DMS114 treated with DMSO at 0.1 percent for 48 hours (cell line): ENCODE data around the gene ARFRP1.
"Not testable (repeated sequence)": the region's sequence is repeated elsewhere in the genome, so short reads cannot be mapped to it uniquely, and the experiment has no call there.

ENCODE experiments used
- DNase-seq: peaks from one replicate; lab custom pipeline; 2025; ENCODE audit not compliant: unreplicated experiment; lab: John Stamatoyannopoulos, UW

ARFRP1 gene

DNA sequence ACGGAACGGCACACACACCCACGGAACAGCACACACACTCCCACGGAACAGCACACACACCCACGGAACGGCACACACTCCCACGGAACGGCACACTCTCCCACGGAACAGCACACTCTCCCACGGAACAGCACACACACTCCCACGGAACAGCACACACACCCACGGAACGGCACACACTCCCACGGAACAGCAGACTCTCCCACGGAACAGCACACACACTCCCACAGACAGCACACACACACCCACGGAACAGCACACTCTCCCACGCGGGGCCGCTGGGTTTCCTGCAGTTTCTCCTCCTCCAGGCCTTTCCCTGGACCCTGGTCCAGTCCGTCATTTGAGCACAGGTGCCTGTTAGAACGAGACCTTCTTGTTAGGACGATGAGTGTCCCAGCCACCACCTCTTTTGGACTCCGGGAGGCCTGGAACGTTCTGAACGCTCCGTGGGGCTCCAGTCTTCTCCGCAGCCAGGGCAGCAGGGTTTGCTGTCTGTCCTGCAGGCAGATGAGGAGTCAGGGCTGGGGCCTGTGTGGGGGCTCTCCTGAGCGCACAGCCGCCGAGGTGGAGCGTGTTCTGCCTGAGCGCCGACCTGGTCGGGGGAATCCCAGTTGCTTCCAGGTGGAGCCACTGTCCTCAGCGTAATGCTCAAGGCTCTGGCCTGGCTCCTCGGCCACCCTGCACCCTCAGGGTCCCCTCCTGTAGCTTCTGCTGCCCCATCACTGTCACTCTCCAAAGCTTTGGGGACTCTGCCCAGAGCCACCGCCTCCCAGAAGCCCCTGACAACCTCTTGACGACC, 28.9 kb downstream of the ARFRP1 start:
- DNase-seq = no peak

DNA sequence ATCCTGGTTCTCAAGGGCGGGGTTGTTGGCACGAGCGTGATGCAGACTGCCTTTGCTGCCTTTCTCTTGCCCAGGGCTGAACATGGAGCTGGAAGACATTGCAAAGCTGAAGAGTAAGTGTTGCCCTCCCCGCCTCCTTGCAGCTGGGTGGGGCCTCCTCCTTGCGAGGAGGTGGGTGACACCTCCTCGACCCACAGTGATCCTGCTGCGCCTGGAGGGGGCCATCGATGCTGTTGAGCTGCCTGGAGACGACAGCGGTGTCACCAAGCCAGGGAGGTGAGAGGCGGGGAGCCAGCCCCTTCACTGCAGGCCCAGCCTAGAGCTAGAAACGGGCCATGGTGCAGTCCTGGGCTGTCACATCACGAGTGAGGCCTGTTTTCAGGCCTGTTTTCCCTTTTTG, 29.7 kb downstream of the ARFRP1 start:
- DNase-seq = no peak

DNA sequence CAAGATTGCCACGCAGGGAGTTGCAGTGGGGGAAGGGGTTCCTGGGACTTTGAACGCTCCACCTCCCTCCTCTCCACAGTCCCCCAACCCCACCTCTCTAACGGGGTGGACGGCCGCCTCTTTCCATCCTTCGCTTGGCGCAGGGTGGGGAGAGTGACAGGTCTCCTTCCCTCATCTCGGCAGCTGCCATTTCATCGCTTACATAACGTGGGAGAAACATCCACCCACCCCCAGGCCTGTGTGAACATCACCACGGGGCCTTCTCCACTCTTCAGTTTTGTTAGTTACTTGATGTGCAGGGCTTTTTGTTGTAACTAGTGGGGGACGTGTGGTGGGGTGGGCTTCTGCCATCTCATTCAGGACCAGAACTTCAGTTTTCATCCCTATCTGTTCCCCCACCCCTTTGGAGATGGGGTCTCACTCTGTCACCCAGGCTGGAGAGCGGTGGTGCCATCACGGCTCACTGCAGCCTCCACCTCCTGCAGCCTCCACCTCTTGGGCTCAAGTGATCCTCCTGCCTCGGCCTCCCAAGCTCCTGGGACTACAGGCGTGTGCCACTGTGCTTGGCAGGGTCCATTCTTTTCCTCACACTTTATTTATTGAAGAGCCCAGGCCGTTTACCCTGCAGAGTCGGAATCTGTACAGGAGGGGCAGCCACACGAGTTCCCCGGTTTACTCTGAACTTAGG, 32.0 kb downstream of the ARFRP1 start:
- DNase-seq = no peak

DNA sequence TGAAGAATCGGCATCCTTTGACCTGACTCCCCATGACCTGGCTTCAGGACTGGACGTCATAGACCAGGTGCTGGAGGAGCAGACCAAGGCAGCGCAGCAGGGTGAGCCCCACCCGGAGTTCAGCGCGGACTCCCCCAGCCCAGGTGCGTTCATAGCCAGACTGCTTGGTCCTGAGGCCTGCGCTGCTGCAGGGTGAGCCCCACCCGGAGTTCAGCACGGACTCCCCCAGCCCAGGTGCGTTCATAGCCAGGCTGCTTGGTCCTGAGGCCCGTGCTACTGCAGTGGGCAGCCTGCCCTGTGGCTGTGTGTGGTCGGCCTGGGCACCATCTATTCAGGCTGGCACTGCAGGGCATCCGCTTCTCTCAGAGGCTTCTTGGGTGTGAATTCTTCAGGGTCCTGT, 33.8 kb downstream of the ARFRP1 start:
- DNase-seq = no peak

DNA sequence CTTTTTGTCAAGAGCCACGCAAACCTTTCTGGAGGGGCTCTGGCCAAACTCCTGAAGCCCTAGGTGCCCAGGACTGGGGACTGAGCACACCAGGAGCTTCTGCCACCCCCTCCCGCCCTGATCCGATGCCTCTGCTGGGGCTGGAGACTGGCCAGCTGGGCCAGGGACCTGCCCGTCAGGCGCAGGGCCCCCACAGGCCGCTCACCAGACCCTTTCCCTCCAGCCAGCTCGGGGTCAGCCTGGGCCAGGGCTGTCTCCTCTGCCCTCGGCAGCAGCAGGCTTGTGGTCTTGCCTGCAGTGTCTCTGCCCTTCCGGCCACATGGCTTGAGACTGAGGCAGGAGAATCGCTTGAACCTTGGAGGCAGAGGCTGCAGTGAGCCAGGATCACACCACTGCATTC, 35.1 kb downstream of the ARFRP1 start:
- DNase-seq = no peak

DNA sequence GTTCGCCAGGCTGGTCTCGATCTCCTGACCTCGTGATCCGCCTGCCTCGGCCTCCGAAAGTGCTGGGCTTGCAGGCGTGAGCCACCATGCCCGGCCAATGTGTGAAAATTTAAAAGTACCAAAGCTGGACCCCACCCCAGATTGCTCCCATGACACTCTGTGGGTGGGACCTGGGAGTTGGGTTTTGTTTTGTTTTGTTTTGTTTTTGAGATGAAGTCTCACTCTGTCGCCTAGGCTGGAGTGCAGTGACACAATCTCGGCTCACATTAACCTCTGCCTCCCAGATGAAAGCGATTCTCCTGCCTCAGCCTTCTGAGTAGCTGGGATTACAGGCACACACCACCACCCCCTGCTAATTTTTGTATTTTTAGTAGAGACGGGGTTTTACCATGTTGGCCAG, 36.1 kb downstream of the ARFRP1 start:
- not testable (repeated sequence) for DNase-seq

DNA sequence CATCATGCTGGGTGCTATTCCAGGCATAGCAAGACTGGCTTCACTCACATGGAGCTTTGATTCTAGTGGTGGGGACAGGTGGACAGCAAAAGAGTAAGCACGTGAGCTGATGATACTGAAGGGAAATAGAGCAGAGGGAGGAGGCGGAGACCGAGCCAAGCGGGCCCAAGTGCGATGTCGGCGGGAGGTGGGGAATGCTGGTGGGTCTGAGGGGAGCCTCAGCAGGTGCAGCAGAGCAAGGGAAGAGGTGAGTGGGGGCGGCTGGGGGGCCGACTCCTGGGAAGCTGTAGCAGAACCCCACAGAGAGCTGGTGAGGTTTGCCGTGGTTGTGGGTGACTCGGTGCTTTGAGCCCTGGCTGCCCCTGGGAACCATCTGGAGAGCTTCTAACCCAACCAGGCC, 39.4 kb downstream of the ARFRP1 start:
- no peak for DNase-seq

DNA sequence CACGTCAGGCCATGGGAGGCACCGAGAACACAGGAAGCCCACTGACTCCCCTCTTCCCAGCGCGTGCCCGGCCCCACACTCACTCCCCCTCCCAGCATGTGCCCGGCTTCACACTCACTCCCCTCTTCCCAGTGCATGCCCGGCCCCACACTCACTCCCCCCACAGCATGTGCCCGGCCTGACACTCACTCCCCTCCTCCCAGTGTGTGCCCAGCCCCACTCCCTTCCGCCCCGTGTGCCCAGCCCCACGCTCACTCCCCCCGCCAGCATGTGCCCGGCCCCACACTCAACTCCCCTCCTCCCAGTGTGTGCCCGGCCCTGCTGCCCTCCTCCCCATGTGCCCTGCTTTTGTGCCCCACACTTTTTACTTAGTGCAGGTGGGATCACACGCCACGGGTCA, 39.9 kb downstream of the ARFRP1 start:
- no peak for DNase-seq

DNA sequence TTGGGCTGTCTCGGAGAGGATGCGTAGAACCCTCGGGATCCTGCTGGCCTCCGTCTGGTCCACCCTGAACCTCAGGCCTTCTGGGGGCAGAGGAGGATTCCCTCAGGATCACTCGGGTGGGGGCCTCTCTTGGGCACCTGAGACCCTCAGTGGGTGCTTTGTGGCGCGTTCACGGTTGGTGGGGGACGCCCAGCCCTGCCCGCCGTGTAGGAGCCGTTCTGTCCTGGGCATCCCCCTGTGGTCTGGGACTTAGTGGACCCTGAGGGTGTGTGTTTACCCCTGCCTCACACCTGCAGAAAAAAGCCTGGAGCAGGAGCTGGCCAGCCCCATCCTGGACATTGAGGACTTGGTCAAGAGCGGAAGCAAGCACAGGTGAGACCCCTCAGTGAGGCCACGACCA, 42.1 kb downstream of the ARFRP1 start:
- no peak for DNase-seq

DNA sequence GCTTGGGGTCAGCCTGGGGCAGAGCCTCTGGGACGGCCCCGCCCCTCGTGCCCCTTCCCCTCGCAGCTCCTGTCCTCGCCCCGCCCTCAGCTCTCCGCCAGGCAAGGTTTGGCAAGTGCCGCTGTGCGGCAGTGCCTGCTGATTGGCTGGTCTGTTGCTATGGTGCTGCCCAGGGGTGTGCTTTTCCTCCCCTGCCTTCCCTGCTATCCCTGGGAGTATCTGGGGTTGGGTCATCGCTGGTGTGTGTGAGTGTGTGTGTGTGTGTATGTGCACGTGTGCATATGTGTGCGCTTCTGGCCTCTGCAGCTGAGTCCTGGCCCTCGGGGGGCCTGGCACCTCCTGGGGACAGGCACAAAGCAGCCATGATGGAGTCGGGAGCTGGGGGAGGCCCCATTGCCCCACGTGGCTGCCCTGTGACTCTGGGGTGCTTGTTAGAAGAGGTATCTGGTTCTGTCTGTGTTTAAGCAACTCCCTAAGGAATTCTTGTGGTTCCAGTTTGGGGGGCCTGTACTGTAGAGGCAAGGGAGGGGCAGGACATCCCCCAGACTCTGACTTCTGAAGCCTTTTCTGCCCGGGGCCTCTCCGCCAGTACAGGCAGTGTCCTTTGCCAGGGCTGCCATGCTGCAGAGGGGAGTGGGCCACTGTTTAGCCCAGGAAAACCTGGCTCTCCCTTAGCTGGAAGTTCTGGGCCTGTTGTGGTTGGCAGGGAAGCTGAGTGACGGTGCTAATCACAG, 42.7 kb downstream of the ARFRP1 start:
- DNase-seq = no peak

DNA sequence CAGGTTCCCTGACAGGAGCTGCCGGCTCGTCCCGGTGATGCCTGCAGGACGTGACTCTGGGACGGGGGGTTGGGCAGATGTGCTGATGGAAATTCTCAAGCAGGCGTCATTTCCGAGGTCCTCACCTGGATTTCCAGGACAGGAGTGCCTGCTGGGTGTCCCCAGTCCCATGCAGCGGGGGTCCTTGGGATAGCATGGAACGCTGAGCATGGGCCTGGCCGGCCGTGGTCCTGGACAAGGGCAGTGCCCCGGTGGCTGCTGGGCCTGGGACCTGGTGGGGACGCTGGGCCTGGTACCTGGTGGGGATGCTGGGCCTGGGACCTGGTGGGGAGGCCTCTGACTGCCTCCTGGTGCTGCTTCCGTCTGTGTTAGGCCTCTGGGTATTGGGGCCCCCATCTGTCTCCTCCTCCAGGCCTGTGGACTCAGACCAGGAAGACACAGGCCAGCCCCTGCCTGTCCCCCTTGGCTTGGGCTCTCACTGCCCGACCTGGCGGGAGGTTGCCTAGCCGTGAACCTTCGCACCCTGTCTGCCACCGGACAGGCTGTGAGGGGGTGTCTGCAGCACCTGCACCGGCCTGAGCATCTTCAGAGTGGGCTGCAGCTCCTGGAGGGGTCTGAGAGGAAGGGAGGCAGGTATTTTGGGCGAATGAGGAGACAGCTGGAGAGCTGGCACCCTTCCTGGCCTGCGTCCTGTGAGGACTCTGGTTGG, 43.5 kb downstream of the ARFRP1 start:
- no peak for DNase-seq

DNA sequence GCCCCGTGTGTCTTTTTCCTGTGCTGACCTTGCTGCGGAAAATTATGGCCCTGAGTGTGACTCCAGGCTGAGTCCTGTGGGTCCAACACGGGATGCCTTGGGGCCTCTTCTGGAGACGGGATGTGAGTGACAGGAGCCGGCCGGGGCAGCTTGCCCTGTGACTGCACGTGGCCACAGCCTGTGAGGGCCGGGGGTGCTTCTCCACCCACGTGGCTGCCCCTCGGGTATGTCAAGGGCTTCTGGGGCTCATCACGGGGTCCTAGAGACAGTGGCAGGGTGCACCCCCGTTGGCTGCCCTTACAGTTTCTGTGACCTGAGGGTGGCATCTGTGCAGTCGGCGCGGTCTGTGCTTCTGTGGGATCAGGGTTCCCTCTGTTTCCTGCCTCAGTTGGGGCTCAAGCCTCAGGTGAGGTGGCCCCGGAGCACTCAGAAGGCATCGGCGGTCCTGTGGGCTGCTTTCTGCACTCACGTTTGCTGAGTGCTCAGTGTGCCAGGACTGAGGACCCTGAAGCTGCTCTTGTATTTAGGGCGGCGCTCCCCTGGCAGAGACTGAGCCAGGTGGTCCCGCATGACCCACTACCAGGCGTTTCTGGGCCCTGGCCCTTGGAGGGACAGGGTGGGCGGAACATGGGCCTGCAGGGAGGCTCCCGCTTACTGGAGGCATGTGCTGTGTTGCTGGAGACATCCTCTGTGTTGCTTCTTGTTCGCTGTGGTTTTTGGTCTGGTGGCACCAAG, 44.3 kb downstream of the ARFRP1 start:
- no peak for DNase-seq

DNA sequence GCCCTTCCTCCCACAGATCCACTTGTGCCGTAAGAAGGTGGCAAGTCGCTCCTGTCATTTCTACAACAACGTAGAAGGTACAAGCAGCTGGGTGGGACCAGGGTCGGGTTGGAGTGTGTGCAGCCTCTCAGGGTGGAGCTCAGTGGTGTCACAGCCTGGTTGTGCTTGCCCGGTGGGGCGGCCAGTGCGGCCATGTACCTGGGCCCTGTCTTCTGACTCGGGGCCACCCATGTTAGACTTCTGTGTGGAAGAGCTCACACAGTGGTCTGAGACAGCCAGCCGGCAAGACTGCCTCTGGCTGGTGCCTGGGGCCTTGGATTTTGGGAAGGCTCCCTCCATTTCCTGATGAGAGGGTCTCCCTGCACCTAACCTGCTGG, 45.0 kb downstream of the ARFRP1 start:
- no peak for DNase-seq

DNA sequence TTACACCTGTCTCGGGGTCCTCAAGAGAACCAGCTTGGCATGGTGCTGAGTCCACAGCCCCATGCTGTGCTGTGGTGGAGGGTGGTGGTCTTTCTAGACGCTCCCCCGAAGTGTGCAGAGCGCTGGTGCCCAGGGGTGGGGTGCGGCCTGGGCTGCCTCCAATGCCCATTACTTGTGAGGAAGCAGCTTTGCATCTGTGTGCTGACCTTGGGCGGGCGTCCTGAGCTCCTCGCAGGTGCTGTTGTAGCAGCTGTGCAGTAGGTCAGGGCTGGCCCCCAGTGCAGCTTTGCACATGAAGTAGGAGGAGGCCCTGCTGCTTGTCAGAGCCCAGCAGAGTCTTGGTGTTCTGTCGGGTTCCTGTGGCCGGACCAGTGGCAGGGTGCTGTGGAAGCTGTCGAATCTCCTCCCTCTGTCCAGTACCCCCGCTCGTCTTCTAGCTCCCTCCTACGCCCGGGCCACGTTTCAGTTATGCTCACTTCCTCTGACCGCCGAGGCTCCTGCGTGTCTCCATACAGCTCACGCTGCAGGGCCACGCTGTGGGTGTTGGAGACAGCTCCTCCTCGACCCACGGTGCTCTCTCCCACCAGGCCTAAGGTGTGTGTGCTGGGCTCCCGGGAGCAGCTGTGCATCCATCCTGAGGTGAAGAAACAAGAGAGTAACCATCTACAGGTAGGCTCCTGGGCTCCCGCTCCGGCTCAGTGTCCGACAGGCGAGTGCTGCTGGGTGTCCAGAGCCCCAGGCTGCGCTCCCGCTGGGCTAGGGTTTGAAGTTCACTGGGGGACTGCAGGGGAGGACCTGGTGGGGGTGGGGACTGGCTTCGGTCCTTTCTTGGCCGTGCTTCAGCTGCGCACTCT, 45.6 kb downstream of the ARFRP1 start:
- DNase-seq = no peak

DNA sequence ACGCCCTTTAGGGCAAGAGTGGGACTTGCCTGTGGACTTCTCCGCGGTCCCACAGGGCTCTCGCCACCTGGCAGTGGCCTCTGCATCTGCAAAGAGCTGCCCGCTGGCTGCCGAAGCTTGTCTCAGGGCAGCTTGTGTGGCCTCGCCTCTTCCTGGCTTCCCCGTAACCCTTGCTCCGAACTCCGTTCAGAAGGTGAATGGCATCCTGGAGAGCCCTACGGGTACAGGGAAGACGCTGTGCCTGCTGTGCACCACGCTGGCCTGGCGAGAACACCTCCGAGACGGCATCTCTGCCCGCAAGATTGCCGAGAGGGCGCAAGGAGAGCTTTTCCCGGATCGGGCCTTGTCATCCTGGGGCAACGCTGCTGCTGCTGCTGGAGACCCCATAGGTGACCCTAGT, 46.7 kb downstream of the ARFRP1 start:
- no peak for DNase-seq

DNA sequence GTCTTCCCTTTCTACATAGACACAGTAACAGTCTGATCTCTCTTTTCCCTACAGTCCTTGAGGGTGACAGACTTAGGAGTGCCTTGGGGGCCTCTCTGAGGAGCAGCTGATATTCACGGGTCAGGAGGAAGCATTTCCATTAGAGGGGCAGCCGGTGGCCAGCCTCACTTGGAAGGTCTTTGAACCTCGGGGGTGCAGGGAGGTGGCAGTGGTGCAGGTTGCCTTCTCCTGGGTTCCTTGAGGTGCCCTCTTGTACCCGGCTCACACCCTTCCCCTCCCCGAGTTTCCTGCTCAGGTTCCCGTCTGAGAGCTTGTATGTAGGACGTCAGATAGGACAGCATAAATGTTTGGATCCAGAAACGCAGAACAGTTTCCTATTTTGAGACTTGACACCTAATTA, 47.2 kb downstream of the ARFRP1 start:
- DNase-seq = no peak

DNA sequence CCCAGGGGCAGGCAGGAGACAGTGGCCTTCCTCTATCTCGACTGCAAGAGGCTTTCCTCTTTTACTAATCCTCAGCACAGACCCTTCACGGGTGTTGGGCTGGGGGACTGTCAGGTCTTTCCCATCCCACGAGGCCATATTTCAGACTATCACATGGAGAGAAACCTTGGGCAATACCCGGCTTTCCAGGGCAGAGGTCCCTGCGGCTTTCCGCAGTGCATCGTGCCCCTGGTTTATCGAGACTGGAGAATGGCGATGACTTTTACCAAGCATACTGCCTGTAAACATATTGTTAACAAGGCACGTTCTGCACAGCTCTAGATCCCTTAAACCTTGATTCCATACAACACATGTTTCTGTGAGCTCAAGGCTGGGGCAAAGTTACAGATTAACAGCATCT, 47.6 kb downstream of the ARFRP1 start:
- DNase-seq = not testable (repeated sequence)

DNA sequence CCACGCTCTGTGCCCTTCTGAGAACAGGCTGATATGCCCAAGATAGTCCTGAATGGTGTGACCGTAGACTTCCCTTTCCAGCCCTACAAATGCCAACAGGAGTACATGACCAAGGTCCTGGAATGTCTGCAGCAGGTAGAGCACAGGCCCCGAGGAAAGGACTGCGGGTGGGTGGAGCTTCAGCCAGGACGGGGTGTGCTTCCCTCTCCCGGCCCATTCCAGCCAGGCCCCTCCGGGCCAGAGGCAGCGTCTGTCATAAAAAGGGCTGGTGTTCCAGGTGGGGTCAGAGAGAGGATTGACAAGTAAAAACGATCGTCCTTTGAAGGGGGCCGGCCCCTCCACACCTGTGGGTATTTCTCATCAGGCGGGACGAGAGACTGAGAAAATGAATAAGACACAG, 48.4 kb downstream of the ARFRP1 start:
- DNase-seq = no peak

DNA sequence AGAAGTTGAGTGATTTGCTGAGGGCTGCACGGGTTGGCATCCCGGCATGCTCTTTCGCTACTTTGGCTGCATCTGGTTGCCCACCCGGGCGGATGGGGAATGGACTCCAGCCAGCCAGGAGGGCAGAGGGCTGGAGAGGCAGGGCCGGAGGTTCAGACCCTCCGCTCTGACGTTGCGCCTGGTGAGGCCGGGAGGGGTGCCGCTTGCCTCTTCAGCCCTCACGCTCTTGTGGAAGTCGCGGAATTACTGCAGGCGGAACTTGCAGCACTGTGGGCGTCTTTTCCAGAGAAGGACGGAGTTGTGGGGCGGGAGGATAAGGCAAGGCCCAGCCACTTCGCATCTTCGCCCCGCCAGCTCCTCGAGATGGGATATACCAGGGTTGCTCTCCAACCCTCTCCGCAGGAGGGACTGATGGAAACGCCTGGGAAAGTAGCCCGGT, 49.0 kb downstream of the ARFRP1 start:
- DNase-seq = no peak
